IMR-90 (cell line): ENCODE measurements around the gene WDR76. TPM values are rescaled to one million over a fixed set of nuclear protein-coding genes. Genes with fewer than 3 reads are reported as not detected.
A peak's percentile ranks its signal among the peaks of the same experiment; 100 is the strongest.

Experiments
- ATAC-seq: fragments of 200-7000 bp; cut with Tn5 transposase; 2 replicates; pipeline ENCODE4 v1.9.1; 2020; ENCODE audit warnings: low read depth, mild to moderate bottlenecking, moderate library complexity
- BruUV-seq: library from RNA; stranded (reverse); fragments of 400-500 nt; replicated peaks from 2 replicates; lab custom pipeline; 2021; lab: Mats Ljungman, UMichigan
- CTCF ChIA-PET: fragments of 300-600 bp; formaldehyde crosslinking; extraction: SDS; loops from one replicate; lab custom pipeline; 2021; ENCODE audit warnings: antibody characterized with exemption; lab: Yijun Ruan, JAX
- POLR2A ChIA-PET: fragments of 300-600 bp; sonication (Branson Sonifier 250); formaldehyde crosslinking; loops from one replicate; lab custom pipeline; 2022; ENCODE audit warnings: antibody characterized with exemption; ENCODE audit not compliant: unreplicated experiment; lab: Charles Lee
- DNase-seq: peaks from one replicate; pipeline ENCODE4 v3.0.0; 2013
- H2AFZ ChIP-seq: replicated peaks from 2 replicates; pipeline ENCODE3; 2013; ENCODE audit warnings: low read length, mild to moderate bottlenecking; ENCODE audit not compliant: poor library complexity
- H2AK5ac ChIP-seq: 2 replicates; pipeline ENCODE4 v1.6.1; 2013; ENCODE audit warnings: low read depth, low read length, inconsistent platforms
- H2AK9ac ChIP-seq: replicated peaks from 2 replicates; pipeline ENCODE3; 2013; ENCODE audit warnings: mild to moderate bottlenecking, low read depth, low read length, moderate library complexity; ENCODE audit not compliant: poor library complexity
- H2BK120ac ChIP-seq: 2 replicates; pipeline ENCODE4 v1.6.1; 2013; ENCODE audit warnings: low read depth, low read length, inconsistent platforms
- H2BK15ac ChIP-seq: 3 replicates; pipeline ENCODE4 v1.6.1; 2013; ENCODE audit warnings: low read depth, low read length, inconsistent platforms
- H2BK20ac ChIP-seq: 2 replicates; pipeline ENCODE4 v1.6.1; 2013; ENCODE audit warnings: low read depth, mild to moderate bottlenecking, inconsistent platforms, low read length, moderate library complexity
- H2BK5ac ChIP-seq: 2 replicates; pipeline ENCODE4 v1.6.1; 2013; ENCODE audit warnings: mild to moderate bottlenecking, low read depth, low read length, inconsistent platforms; ENCODE audit not compliant: poor library complexity, severe bottlenecking
- H3K14ac ChIP-seq: replicated peaks from 2 replicates; pipeline ENCODE4 v1.6.1; 2013; ENCODE audit warnings: low read depth, low read length, inconsistent platforms
- H3K18ac ChIP-seq: 2 replicates; pipeline ENCODE4 v1.6.1; 2013; ENCODE audit warnings: low read depth, low read length, control low read depth
- H3K23ac ChIP-seq: 2 replicates; pipeline ENCODE4 v1.6.1; 2013; ENCODE audit warnings: low read depth, low read length, inconsistent platforms
- H3K27ac ChIP-seq: 2 replicates; pipeline ENCODE4 v1.5.1; 2013; ENCODE audit warnings: mild to moderate bottlenecking, control low read depth, low read length; ENCODE audit not compliant: insufficient read depth
- H3K27me3 ChIP-seq: 2 replicates; pipeline ENCODE4 v1.6.1; 2013; ENCODE audit warnings: low read length; ENCODE audit not compliant: control insufficient read depth, insufficient read depth
- H3K36me3 ChIP-seq: 2 replicates; pipeline ENCODE4 v1.6.1; 2013; ENCODE audit warnings: low read length, mixed read lengths; ENCODE audit not compliant: control insufficient read depth, insufficient read depth
- H3K4ac ChIP-seq: 2 replicates; pipeline ENCODE4 v1.6.1; 2013; ENCODE audit warnings: low read depth, low read length, inconsistent platforms
- H3K4me1 ChIP-seq: 2 replicates; pipeline ENCODE4 v1.6.1; 2013; ENCODE audit warnings: low read length, mixed read lengths; ENCODE audit not compliant: control insufficient read depth, insufficient read depth
- H3K4me2 ChIP-seq: 2 replicates; pipeline ENCODE4 v1.6.1; 2013; ENCODE audit warnings: low read depth, mild to moderate bottlenecking, control low read depth, low read length, moderate library complexity
- H3K4me3 ChIP-seq: 2 replicates; pipeline ENCODE4 v1.5.1; 2013; ENCODE audit warnings: low read depth, mild to moderate bottlenecking, control low read depth, low read length, moderate library complexity; ENCODE audit not compliant: insufficient read depth
- H3K56ac ChIP-seq: 2 replicates; pipeline ENCODE4 v1.6.1; 2013; ENCODE audit warnings: low read length, inconsistent platforms; ENCODE audit not compliant: insufficient read depth; ENCODE audit errors: extremely low read depth
- H3K79me1 ChIP-seq, 2 experiments: 2 replicates each; pipeline ENCODE4 v1.6.1; 2013; ENCODE audit warnings: low read length in 2 of 2, inconsistent platforms in 1 of 2, low read depth in 1 of 2
- H3K9ac ChIP-seq: 2 replicates; pipeline ENCODE4 v1.6.1; 2013; ENCODE audit warnings: low read depth, low read length, control low read depth
- H3K9me1 ChIP-seq: 2 replicates; pipeline ENCODE4 v1.6.1; 2013; ENCODE audit warnings: low read length, inconsistent platforms; ENCODE audit not compliant: insufficient read depth
- H3K9me3 ChIP-seq: 2 replicates; pipeline ENCODE4 v1.6.1; 2013; ENCODE audit warnings: low read length; ENCODE audit not compliant: control insufficient read depth, insufficient read depth
- H4K20me1 ChIP-seq: 2 replicates; pipeline ENCODE4 v1.6.1; 2013; ENCODE audit warnings: low read length, inconsistent platforms; ENCODE audit not compliant: insufficient read depth
- H4K5ac ChIP-seq: 2 replicates; pipeline ENCODE4 v1.6.1; 2013; ENCODE audit warnings: mild to moderate bottlenecking, low read depth, low read length, control low read depth
- H4K8ac ChIP-seq, 2 experiments: 2 replicates each; pipeline ENCODE4 v1.6.1; 2013; ENCODE audit warnings: low read depth in 2 of 2, low read length in 2 of 2, control low read depth in 1 of 2, inconsistent platforms in 1 of 2
- H4K91ac ChIP-seq: 2 replicates; pipeline ENCODE4 v1.6.1; 2013; ENCODE audit warnings: low read depth, low read length, inconsistent platforms; ENCODE audit not compliant: insufficient read depth
- BHLHE40 ChIP-seq: fragments of 150-350 bp; IDR thresholded peaks from 2 replicates; pipeline ENCODE4 v1.6.1; 2016; ENCODE audit warnings: mild to moderate bottlenecking, low read depth, low read length
- CEBPB ChIP-seq: IDR thresholded peaks from 2 replicates; pipeline ENCODE4 v1.6.1; 2012; ENCODE audit warnings: low read depth, low read length, improper control_type of control experiment
- CHD1 ChIP-seq: IDR thresholded peaks from 2 replicates; pipeline ENCODE4 v1.6.1; 2012; ENCODE audit warnings: low read depth, low read length, improper control_type of control experiment
- FOS ChIP-seq: fragments of 150-350 bp; IDR thresholded peaks from 2 replicates; pipeline ENCODE4 v1.6.1; 2016; ENCODE audit warnings: low read depth, low read length
- MAFK ChIP-seq: IDR thresholded peaks from 2 replicates; pipeline ENCODE4 v1.6.1; 2012; ENCODE audit warnings: low read depth, low read length, improper control_type of control experiment
- MAZ ChIP-seq: IDR thresholded peaks from 2 replicates; pipeline ENCODE4 v1.6.1; 2012; ENCODE audit warnings: low read depth, mild to moderate bottlenecking, low read length, improper control_type of control experiment, moderate library complexity, borderline replicate concordance
- NFE2L2 ChIP-seq: fragments of 150-350 bp; IDR thresholded peaks from 2 replicates; pipeline ENCODE4 v1.6.1; 2016; ENCODE audit warnings: low read depth, mild to moderate bottlenecking, low read length
- POLR2A ChIP-seq: IDR thresholded peaks from 2 replicates; pipeline ENCODE4 v1.6.1; 2012; ENCODE audit warnings: mild to moderate bottlenecking, low read depth, low read length
- RAD21 ChIP-seq: IDR thresholded peaks from 2 replicates; pipeline ENCODE4 v1.6.1; 2012; ENCODE audit warnings: low read length, improper control_type of control experiment
- RCOR1 ChIP-seq: IDR thresholded peaks from 2 replicates; pipeline ENCODE4 v1.6.1; 2012; ENCODE audit warnings: mild to moderate bottlenecking, low read length, improper control_type of control experiment; ENCODE audit not compliant: insufficient replicate concordance
- WGBS, 2 experiments: methylation state at CpG; one replicate each; pipeline versions ENCODE4 v1.1.5 to v1.1.7; 2013; ENCODE audit warnings: missing lambda C conversion rate in 2 of 2; ENCODE audit not compliant: insufficient read length in 1 of 2; ENCODE audit errors: extremely low coverage in 2 of 2; 5-methylcytosine and 5-hydroxymethylcytosine counted together
- dilution Hi-C: fragments of 300-500 bp; cut with HindIII; formaldehyde crosslinking; loops from one replicate; pipeline ENCODE4 v1.14.3; 2018; ENCODE audit warnings: low sequenced_read_pairs; ENCODE audit not compliant: unreplicated experiment
- in situ Hi-C: fragments of 300-500 bp; cut with MboI; formaldehyde crosslinking; loops from 3 replicates; pipeline ENCODE4 v1.14.3; 2019; ENCODE audit warnings: low sequenced_read_pairs, inconsistent platforms, mixed read lengths
- intact Hi-C: fragments of 100-400 bp; cut with micrococcal nuclease; formaldehyde crosslinking; loops from 2 replicates; pipeline ENCODE4 v1.10.0; 2022
- polyA plus RNA-seq, 3 experiments: library from polyadenylated mRNA; depleted of rRNA; stranded (reverse); fragments of >200 nt; gene quantifications; 2 replicates each; pipeline ENCODE4 v1.2.3, GENCODE V29; 2012; ENCODE audit warnings: low replicate concordance in 1 of 3
- total RNA-seq: library from RNA; depleted of rRNA; stranded (reverse); fragments of >200 nt; gene quantifications from 2 replicates; pipeline ENCODE4 v1.2.3, GENCODE V29; 2012
- TF ChIP-seq, protein P1 (sequence below): fragments of 150-350 bp; IDR thresholded peaks from 2 replicates; pipeline ENCODE4 v1.6.1; 2016; ENCODE audit warnings: low read depth, mild to moderate bottlenecking, low read length, moderate library complexity, borderline replicate concordance

Gene WDR76
- total and polyA plus RNA-seq, 2 of the 4 experiments (the other 2 are of a cell fraction) = 4.8 to 25.8 TPM

DNA sequence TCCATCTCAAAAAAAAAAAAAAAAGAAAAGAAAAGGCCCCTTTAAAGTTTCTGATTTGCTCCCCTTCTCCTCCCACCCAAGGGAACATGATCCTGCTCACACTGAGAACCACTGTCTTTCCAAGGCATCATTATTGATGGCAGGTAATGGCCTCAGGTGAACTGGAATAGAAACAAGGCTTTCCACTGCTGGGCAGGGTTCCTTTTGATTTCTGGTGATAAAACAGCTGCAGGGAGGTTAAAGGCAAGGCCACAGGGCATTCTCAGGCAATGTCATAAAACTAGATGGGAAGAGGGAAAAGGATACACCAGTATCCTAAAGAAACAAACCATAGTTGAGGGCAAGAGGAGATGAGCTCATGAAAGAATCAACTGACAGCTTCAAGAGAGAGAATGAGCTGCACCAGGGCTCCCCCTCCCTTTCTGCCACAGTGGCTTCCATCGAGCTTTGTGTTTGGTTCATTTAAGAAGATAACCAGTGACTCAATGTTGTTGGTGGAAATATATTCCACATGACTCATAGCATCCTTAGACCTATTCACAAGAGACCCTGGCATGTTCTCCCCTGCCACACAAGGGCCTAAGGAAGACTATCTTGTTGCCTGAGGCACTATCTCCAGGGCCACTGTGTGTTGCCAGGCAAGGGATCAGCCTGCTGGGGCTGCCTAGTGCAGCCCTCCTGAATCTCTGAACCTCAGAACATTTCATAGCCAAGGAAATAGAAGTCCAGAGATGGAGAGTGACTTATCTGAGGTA lies 86.4 kb downstream of the WDR76 start:
- H2BK20ac ChIP-seq = peak overlapping the region; percentile 91
- peak overlapping the region; percentile 91 for H2BK120ac ChIP-seq
- peak overlapping the region; percentile 68 to 70 for H4K8ac ChIP-seq
- H4K91ac ChIP-seq = peak overlapping the region; percentile 74
- H3K4ac ChIP-seq = peak overlapping the region; percentile 82
- H3K4me3 ChIP-seq = no peak overlapping the region
- intact Hi-C loops (no loop called here), in situ Hi-C loops (loop anchor here (25.0 kb wide), 1 partner anchor 149 kb away; no protein-coding TSS in a partner anchor), dilution Hi-C loops (no loop called here)
- ATAC-seq (peak; percentile 91), DNase-seq (peak; percentile 99)
- H4K20me1 ChIP-seq = no peaks in the 10 kb centered on the region
- peak overlapping the region; percentile 91; the same call in 2 of the 3 replicates for H2BK15ac ChIP-seq
- H2AK5ac ChIP-seq = peak overlapping the region; percentile 72
- H3K18ac ChIP-seq = peak overlapping the region; percentile 67
- H3K56ac ChIP-seq = peak overlapping the region; percentile 40; the same call in 1 of the 2 replicates
- H2AK9ac ChIP-seq = no peak overlapping the region
- H3K36me3 ChIP-seq = no peaks in the 10 kb centered on the region
- no TSS peak for BruUV-seq
- H3K4me2 ChIP-seq = peak overlapping the region; percentile 34
- peak overlapping the region; percentile 62 for H3K23ac ChIP-seq
- peak overlapping the region; percentile 80 for H2BK5ac ChIP-seq
- H3K9ac ChIP-seq = no peak overlapping the region; the same call in 1 of the 2 replicates
- H3K9me1 ChIP-seq = peaks cover 15% of the 10 kb centered on the region
- ChIA-PET CTCF (interaction anchor here (0.5 to 0.8 kb wide), 3 partner anchors 52 to 152 kb away, joined by 3 to 9 read pairs (median 4); no protein-coding TSS in a partner anchor), POLR2A (interaction anchor here (0.6 kb wide), 1 partner anchor 152 kb away, joined by 3 read pairs; no protein-coding TSS in a partner anchor)
- H4K5ac ChIP-seq = peak overlapping the region; percentile 35; the same call in 1 of the 2 replicates
- H3K14ac ChIP-seq = peak overlapping the region; percentile 77
- no CpG with 5 or more reads among the region's 1 CpG for WGBS, 2 experiments
- peak overlapping the region; percentile 53 for H2AFZ ChIP-seq
- H3K27me3 ChIP-seq = no peaks in the 10 kb centered on the region
- TF ChIP-seq, protein P1, sequence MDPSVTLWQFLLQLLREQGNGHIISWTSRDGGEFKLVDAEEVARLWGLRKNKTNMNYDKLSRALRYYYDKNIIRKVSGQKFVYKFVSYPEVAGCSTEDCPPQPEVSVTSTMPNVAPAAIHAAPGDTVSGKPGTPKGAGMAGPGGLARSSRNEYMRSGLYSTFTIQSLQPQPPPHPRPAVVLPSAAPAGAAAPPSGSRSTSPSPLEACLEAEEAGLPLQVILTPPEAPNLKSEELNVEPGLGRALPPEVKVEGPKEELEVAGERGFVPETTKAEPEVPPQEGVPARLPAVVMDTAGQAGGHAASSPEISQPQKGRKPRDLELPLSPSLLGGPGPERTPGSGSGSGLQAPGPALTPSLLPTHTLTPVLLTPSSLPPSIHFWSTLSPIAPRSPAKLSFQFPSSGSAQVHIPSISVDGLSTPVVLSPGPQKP = no peak
- TF ChIP-seq CHD1 (no peak), NFE2L2 (no peak), POLR2A (no peak), CEBPB (peak; percentile 48; the same call in 1 of the 2 replicates), MAZ (peak; percentile 90), BHLHE40 (peak; percentile 62; the same call in 1 of the 2 replicates), RAD21 (peak; percentile 18; the same call in 1 of the 2 replicates), RCOR1 (peak; percentile 45), MAFK (no peak), FOS (peak; percentile 94)
- H3K9me3 ChIP-seq = no peaks in the 10 kb centered on the region
- H3K4me1 ChIP-seq = peaks cover 24% of the 10 kb centered on the region
- peaks cover 3 to 5% of the 10 kb centered on the region in 2 experiments; a peak in 2 of 4 replicates for H3K79me1 ChIP-seq
- H3K27ac ChIP-seq = peak overlapping the region; percentile 72
